ENCODE measurements around the gene DARS1. TPM values are rescaled to one million over a fixed set of nuclear protein-coding genes. Genes with fewer than 3 reads are reported as not detected.

The DARS1 gene
- total RNA-seq, 1 experiment from 2014 or later, result 56.7 TPM

GRCh38 chr2:135945526-135945925 is 39.9 kb downstream of the DARS1 start:
- peaks cover 28% of the 10 kb centered on the region for H3K4me1 ChIP-seq (ENCODE audit: insufficient read depth, low read length)
- H3K4me3 ChIP-seq (ENCODE audit: low read length), result no peak overlapping the region
- H3F3A ChIP-seq (ENCODE audit: low read length, unreplicated experiment), result no peaks in the 10 kb centered on the region
- ATAC-seq (no peak), DNase-seq (no peak)
- H3K4me2 ChIP-seq (ENCODE audit: low read length), result no peak overlapping the region
- no peak overlapping the region for H2AFZ ChIP-seq (ENCODE audit: low read length)
- CTCF ChIA-PET, result no interaction called here
- H4K20me1 ChIP-seq (ENCODE audit: low read length), result no peaks in the 10 kb centered on the region
- no peak overlapping the region for H3K9ac ChIP-seq (ENCODE audit: low read length)
- no peaks in the 10 kb centered on the region for H3K9me2 ChIP-seq (replicated peaks; ENCODE audit: low read length)
- intact Hi-C loops (cut with micrococcal nuclease), result loop anchor here (5.0 kb wide), 1 partner anchor 1108 kb away; the partner anchor contains the start of gene ACMSD
- TF ChIP-seq EZH2phosphoT487 (IDR thresholded peaks at IDR 0.05; ENCODE audit: borderline replicate concordance, low read length), result no peak
- H3K9me3 ChIP-seq (ENCODE audit: low read length), result no peaks in the 10 kb centered on the region
- peaks cover 39% of the 10 kb centered on the region for H3K79me2 ChIP-seq (ENCODE audit: low read length)
- no peaks in the 10 kb centered on the region for H3K27me3 ChIP-seq (ENCODE audit: low read length)
- no TSS peak for BruUV-seq (replicated peaks)
- H3K36me3 ChIP-seq (ENCODE audit: low read depth, low read length), result peaks cover 7% of the 10 kb centered on the region
- H3K27ac ChIP-seq (ENCODE audit: low read length), result no peak overlapping the region
- POLR2A ChIA-PET (ENCODE audit: unreplicated experiment), result no interaction called here

- Histone ChIP-seq H3K27me3 (ENCODE audit: low read length) (no peaks in the 10 kb centered on the region), H3K79me2 (ENCODE audit: low read length) (peaks cover 30% of the 10 kb centered on the region), H3K9me2 (replicated peaks; ENCODE audit: low read length) (no peaks in the 10 kb centered on the region), H3K4me2 (ENCODE audit: low read length) (no peak overlapping the region), H3K36me3 (ENCODE audit: low read depth, low read length) (peaks cover 7% of the 10 kb centered on the region), H3K4me3 (ENCODE audit: low read length) (no peak overlapping the region), H3K9me3 (ENCODE audit: low read length) (no peaks in the 10 kb centered on the region), H3K9ac (ENCODE audit: low read length) (no peak overlapping the region), H4K20me1 (ENCODE audit: low read length) (no peaks in the 10 kb centered on the region), H3K27ac (ENCODE audit: low read length) (no peak overlapping the region), H3F3A (ENCODE audit: low read length, unreplicated experiment) (no peaks in the 10 kb centered on the region), H2AFZ (ENCODE audit: low read length) (no peak overlapping the region), H3K4me1 (ENCODE audit: insufficient read depth, low read length) (peaks cover 19% of the 10 kb centered on the region)
- ATAC-seq (no peak), DNase-seq (no peak)
- intact Hi-C loops (cut with micrococcal nuclease), result loop anchor here (5.0 kb wide), 1 partner anchor 1107 kb away; the partner anchor contains the start of gene ACMSD
- no TSS peak for BruUV-seq (replicated peaks)
- ChIA-PET CTCF (no interaction called here), POLR2A (ENCODE audit: unreplicated experiment) (no interaction called here)
- TF ChIP-seq EZH2phosphoT487 (IDR thresholded peaks at IDR 0.05; ENCODE audit: borderline replicate concordance, low read length) (no peak), CTCF (conservative IDR thresholded peaks at IDR 0.05; ENCODE audit: low read depth, low read length) (no peak), EZH2 (IDR thresholded peaks at IDR 0.05; ENCODE audit: low read length, unreplicated experiment) (no peak)
These were observed 40.8 kb downstream of the DARS1 start for GRCh38 chr2:135944625-135945024.

GRCh38 chr2:135942936-135943688 is 42.3 kb downstream of the DARS1 start:
- no TSS peak for BruUV-seq (replicated peaks)
- Histone ChIP-seq H3K27me3 (ENCODE audit: low read length) (no peaks in the 10 kb centered on the region), H3K4me3 (ENCODE audit: low read length) (no peak overlapping the region), H3K4me2 (ENCODE audit: low read length) (no peak overlapping the region), H3K9me2 (replicated peaks; ENCODE audit: low read length) (no peaks in the 10 kb centered on the region), H3F3A (ENCODE audit: low read length, unreplicated experiment) (no peaks in the 10 kb centered on the region), H3K79me2 (ENCODE audit: low read length) (peaks cover 28% of the 10 kb centered on the region), H3K9me3 (ENCODE audit: low read length) (no peaks in the 10 kb centered on the region), H3K36me3 (ENCODE audit: low read depth, low read length) (peaks cover 7% of the 10 kb centered on the region), H3K9ac (ENCODE audit: low read length) (no peak overlapping the region), H3K27ac (ENCODE audit: low read length) (no peak overlapping the region), H3K4me1 (ENCODE audit: insufficient read depth, low read length) (peaks cover 8% of the 10 kb centered on the region), H4K20me1 (ENCODE audit: low read length) (no peaks in the 10 kb centered on the region), H2AFZ (ENCODE audit: low read length) (no peak overlapping the region)
- POLR2A ChIA-PET (ENCODE audit: unreplicated experiment), result no interaction called here
- DNase-seq (no peak), ATAC-seq (no peak)
- no peak for TF ChIP-seq EZH2phosphoT487 (IDR thresholded peaks at IDR 0.05; ENCODE audit: borderline replicate concordance, low read length)
- intact Hi-C loops (cut with micrococcal nuclease), result no loop called here
- CTCF ChIA-PET, result no interaction called here

All from PC-3 (cell line).